Activated CD4-positive, alpha-beta T cell treated with anti-CD3 and anti-CD28 coated beads, Interleukin-2, amount 10 ng/mL, durations not matched to agents 7 days and 5 days (primary cell): Measurements from ENCODE around the gene RIPOR2. TPM values are rescaled to one million over a fixed set of nuclear protein-coding genes. Genes with fewer than 3 reads are reported as not detected.

Experiments used
- CTCF ChIA-PET: fragments of 350-600 bp; sonication (Branson Sonifier 250); formaldehyde crosslinking; loops from one replicate; lab custom pipeline; 2021; ENCODE audit warnings: antibody characterized with exemption; lab: Charles Lee
- POLR2A ChIA-PET: fragments of 350-600 bp; sonication (Branson Sonifier 250); formaldehyde crosslinking; loops from one replicate; lab custom pipeline; 2021; ENCODE audit warnings: antibody characterized with exemption; lab: Charles Lee
- DNase-seq: peaks from one replicate; pipeline ENCODE4 v3.0.0-alpha.2; 2020
- H3K27ac Mint-ChIP-seq: one replicate; pipeline ENCODE4 v1.8.0; 2021; ENCODE audit warnings: mild to moderate bottlenecking, moderate library complexity, mixed read lengths
- H3K27me3 Mint-ChIP-seq: one replicate; pipeline ENCODE4 v1.8.0; 2021; ENCODE audit warnings: mixed read lengths
- H3K36me3 Mint-ChIP-seq: one replicate; pipeline ENCODE4 v1.8.0; 2021; ENCODE audit warnings: low read depth, mixed read lengths
- H3K4me1 Mint-ChIP-seq: one replicate; pipeline ENCODE4 v1.8.0; 2021; ENCODE audit warnings: mixed read lengths
- H3K4me3 Mint-ChIP-seq: one replicate; pipeline ENCODE4 v1.8.0; 2021; ENCODE audit warnings: mild to moderate bottlenecking, moderate library complexity, mixed read lengths
- H3K9me3 Mint-ChIP-seq: one replicate; pipeline ENCODE4 v1.8.0; 2021; ENCODE audit warnings: mixed read lengths
- total RNA-seq, 2 experiments: library from RNA; stranded (reverse); gene quantifications; one replicate each; pipeline ENCODE4 v1.2.3, GENCODE V29; 2021

RIPOR2 gene
- total RNA-seq, 2 experiments from 2014 or later, result 287 to 303 TPM

- Mint-ChIP-seq H3K27ac (no peak overlapping the region), H3K27me3 (no peaks in the 10 kb centered on the region), H3K36me3 (peaks cover 62% of the 10 kb centered on the region), H3K4me1 (peaks cover 20% of the 10 kb centered on the region), H3K4me3 (no peak overlapping the region), H3K9me3 (no peaks in the 10 kb centered on the region)
- POLR2A ChIA-PET, result no interaction called here
- DNase-seq, result no peak
- CTCF ChIA-PET, result no interaction called here
Observed at GRCh38 chr6:24802271-24803059, 133.3 kb downstream of the RIPOR2 start.

DNA sequence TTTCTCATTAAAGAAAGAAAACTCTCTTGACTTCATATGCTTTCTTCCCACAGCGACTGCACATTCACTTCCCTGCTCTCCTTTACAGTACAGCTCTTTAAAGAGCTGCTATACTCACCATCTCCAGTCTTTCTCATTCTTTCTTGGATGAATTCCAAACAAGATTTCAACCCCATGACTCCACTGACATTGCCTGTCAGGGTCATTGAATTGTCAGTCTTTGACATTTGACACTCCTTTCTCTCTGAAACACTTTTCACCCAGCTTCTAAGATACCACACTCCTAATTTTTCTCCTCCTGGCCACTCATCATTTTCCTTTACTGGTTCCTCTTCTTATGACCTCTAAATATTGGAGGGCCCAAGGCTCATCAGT is 136.2 kb downstream of the RIPOR2 start:
- ChIA-PET POLR2A (no interaction called here), CTCF (interaction anchor here (1.1 to 1.8 kb wide), 2 partner anchors 9 kb away, joined by 3 to 8 read pairs; no protein-coding TSS in a partner anchor)
- H3K27ac Mint-ChIP-seq, result peak overlapping the region; percentile 64
- no peak for DNase-seq
- H3K4me1 Mint-ChIP-seq, result peaks cover 20% of the 10 kb centered on the region
- H3K4me3 Mint-ChIP-seq, result no peak overlapping the region
- H3K9me3 Mint-ChIP-seq, result no peaks in the 10 kb centered on the region
- peaks cover 35% of the 10 kb centered on the region for H3K36me3 Mint-ChIP-seq
- no peaks in the 10 kb centered on the region for H3K27me3 Mint-ChIP-seq

- no peaks in the 10 kb centered on the region for H3K9me3 Mint-ChIP-seq
- POLR2A ChIA-PET, result no interaction called here
- no peak for DNase-seq
- no peaks in the 10 kb centered on the region for H3K27me3 Mint-ChIP-seq
- peaks cover 32% of the 10 kb centered on the region for H3K36me3 Mint-ChIP-seq
- H3K4me1 Mint-ChIP-seq, result peaks cover 20% of the 10 kb centered on the region
- CTCF ChIA-PET, result interaction anchor here (0.6 to 1.8 kb wide), 3 partner anchors 8 to 234 kb away, joined by 3 to 8 read pairs (median 4); no protein-coding TSS in a partner anchor
- H3K27ac Mint-ChIP-seq, result peak within 1 kb of the TSS; percentile 64
- H3K4me3 Mint-ChIP-seq, result no peak within 1 kb of the TSS
Observed at GRCh38 chr6:24798740-24799540, 136.8 kb downstream of the RIPOR2 start, which contains the start of gene ARMH2. Gene ARMH2 (minus strand): TSS chr6:24798917. CDS start chr6:24798857, 60 bp downstream.

GRCh38 chr6:24797596-24798216 is 138.1 kb downstream of the RIPOR2 start:
- H3K36me3 Mint-ChIP-seq, result peaks cover 23% of the 10 kb centered on the region
- H3K4me3 Mint-ChIP-seq, result no peak overlapping the region
- no peaks in the 10 kb centered on the region for H3K9me3 Mint-ChIP-seq
- no peak overlapping the region for H3K27ac Mint-ChIP-seq
- no peak for DNase-seq
- H3K27me3 Mint-ChIP-seq, result no peaks in the 10 kb centered on the region
- H3K4me1 Mint-ChIP-seq, result peaks cover 20% of the 10 kb centered on the region
- ChIA-PET POLR2A (no interaction called here), CTCF (interaction anchor here (1.2 to 1.6 kb wide), 4 partner anchors 9 to 20 kb away, joined by 3 to 6 read pairs (median 4); no protein-coding TSS in a partner anchor)

GRCh38 chr6:24796616-24797290 is 139.0 kb downstream of the RIPOR2 start:
- H3K4me3 Mint-ChIP-seq, result no peak overlapping the region
- H3K27ac Mint-ChIP-seq, result no peak overlapping the region
- DNase-seq, result no peak
- H3K4me1 Mint-ChIP-seq, result peaks cover 20% of the 10 kb centered on the region
- ChIA-PET CTCF (interaction anchor here (1.2 to 1.6 kb wide), 4 partner anchors 8 to 21 kb away, joined by 3 to 6 read pairs (median 4); no protein-coding TSS in a partner anchor), POLR2A (no interaction called here)
- peaks cover 21% of the 10 kb centered on the region for H3K36me3 Mint-ChIP-seq
- H3K27me3 Mint-ChIP-seq, result no peaks in the 10 kb centered on the region
- H3K9me3 Mint-ChIP-seq, result no peaks in the 10 kb centered on the region

DNA sequence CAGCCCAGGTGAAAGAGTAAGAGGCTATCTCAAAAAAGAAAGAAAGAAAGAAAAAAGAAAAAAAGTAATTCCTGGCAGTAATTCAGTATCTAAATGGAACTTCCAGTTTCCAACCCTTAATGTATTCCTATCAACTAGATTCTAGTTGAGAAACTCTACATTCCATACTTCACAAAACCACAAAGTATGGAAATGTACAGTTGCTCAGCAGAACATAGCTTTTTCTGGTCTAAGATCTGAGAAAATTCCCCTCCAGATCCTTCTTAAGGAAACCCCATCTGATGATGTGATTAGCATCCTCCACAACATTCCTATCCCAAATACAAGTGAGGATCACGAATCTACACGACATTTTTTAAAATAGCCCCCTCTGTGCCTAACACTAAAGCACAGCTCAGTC is 140.7 kb downstream of the RIPOR2 start:
- CTCF ChIA-PET, result interaction anchor here (0.8 kb wide), 1 partner anchor 10 kb away, joined by 4 read pairs; no protein-coding TSS in a partner anchor
- peaks cover 14% of the 10 kb centered on the region for H3K36me3 Mint-ChIP-seq
- H3K4me1 Mint-ChIP-seq, result peaks cover 16% of the 10 kb centered on the region
- H3K27ac Mint-ChIP-seq, result no peak overlapping the region
- no peaks in the 10 kb centered on the region for H3K9me3 Mint-ChIP-seq
- DNase-seq, result no peak
- H3K27me3 Mint-ChIP-seq, result no peaks in the 10 kb centered on the region
- POLR2A ChIA-PET, result interaction anchor here (0.5 kb wide), 1 partner anchor 16 kb away, joined by 5 read pairs; no protein-coding TSS in a partner anchor
- no peak overlapping the region for H3K4me3 Mint-ChIP-seq

GRCh38 chr6:24788031-24788665 is 147.6 kb downstream of the RIPOR2 start:
- Mint-ChIP-seq H3K36me3 (peaks cover 46% of the 10 kb centered on the region), H3K9me3 (no peaks in the 10 kb centered on the region), H3K4me1 (peaks cover 4% of the 10 kb centered on the region), H3K27ac (no peak overlapping the region), H3K27me3 (no peaks in the 10 kb centered on the region), H3K4me3 (no peak overlapping the region)
- POLR2A ChIA-PET, result no interaction called here
- no peak for DNase-seq
- CTCF ChIA-PET, result interaction anchor here (0.7 to 1.5 kb wide), 4 partner anchors 9 to 328 kb away, joined by 3 to 4 read pairs (median 3); no protein-coding TSS in a partner anchor

GRCh38 chr6:24780206-24780605 is 155.6 kb downstream of the RIPOR2 start:
- POLR2A ChIA-PET, result no interaction called here
- peaks cover 47% of the 10 kb centered on the region for H3K4me1 Mint-ChIP-seq
- DNase-seq, result no peak
- H3K36me3 Mint-ChIP-seq, result peaks cover 67% of the 10 kb centered on the region
- no peaks in the 10 kb centered on the region for H3K9me3 Mint-ChIP-seq
- CTCF ChIA-PET, result no interaction called here
- H3K27ac Mint-ChIP-seq, result no peak overlapping the region
- H3K4me3 Mint-ChIP-seq, result no peak overlapping the region
- H3K27me3 Mint-ChIP-seq, result no peaks in the 10 kb centered on the region

GRCh38 chr6:24779416-24780016 is 156.2 kb downstream of the RIPOR2 start:
- no peaks in the 10 kb centered on the region for H3K9me3 Mint-ChIP-seq
- ChIA-PET POLR2A (no interaction called here), CTCF (interaction anchor here (0.6 kb wide), 1 partner anchor 194 kb away, joined by 3 read pairs; no protein-coding TSS in a partner anchor)
- peaks cover 64% of the 10 kb centered on the region for H3K36me3 Mint-ChIP-seq
- H3K4me3 Mint-ChIP-seq, result no peak overlapping the region
- no peaks in the 10 kb centered on the region for H3K27me3 Mint-ChIP-seq
- no peak for DNase-seq
- H3K27ac Mint-ChIP-seq, result peak overlapping the region; percentile 7
- peaks cover 47% of the 10 kb centered on the region for H3K4me1 Mint-ChIP-seq

- no peak for DNase-seq
- ChIA-PET POLR2A (no interaction called here), CTCF (interaction anchor here (0.6 kb wide), 1 partner anchor 194 kb away, joined by 3 read pairs; no protein-coding TSS in a partner anchor)
- H3K4me3 Mint-ChIP-seq, result no peak overlapping the region
- H3K36me3 Mint-ChIP-seq, result peaks cover 60% of the 10 kb centered on the region
- no peaks in the 10 kb centered on the region for H3K9me3 Mint-ChIP-seq
- no peak overlapping the region for H3K27ac Mint-ChIP-seq
- H3K4me1 Mint-ChIP-seq, result peaks cover 44% of the 10 kb centered on the region
- no peaks in the 10 kb centered on the region for H3K27me3 Mint-ChIP-seq
Observed at GRCh38 chr6:24778878-24779277, 156.9 kb downstream of the RIPOR2 start.

- POLR2A ChIA-PET, result no interaction called here
- no peak for DNase-seq
- H3K27me3 Mint-ChIP-seq, result no peaks in the 10 kb centered on the region
Observed at GRCh38 chr6:24778121-24778520, 157.6 kb downstream of the RIPOR2 start.

More at GRCh38 chr6:24778121-24778520, 157.6 kb downstream of the RIPOR2 start:
- peaks cover 55% of the 10 kb centered on the region for H3K36me3 Mint-ChIP-seq
- CTCF ChIA-PET, result interaction anchor here (1.0 kb wide), 1 partner anchor 8 kb away, joined by 3 read pairs; no protein-coding TSS in a partner anchor
- no peaks in the 10 kb centered on the region for H3K9me3 Mint-ChIP-seq
- H3K4me3 Mint-ChIP-seq, result peak overlapping the region; percentile 99
- H3K4me1 Mint-ChIP-seq, result peaks cover 45% of the 10 kb centered on the region
- no peak overlapping the region for H3K27ac Mint-ChIP-seq
